ENCODE data around the gene CLIC4. TPM values are rescaled to one million over a fixed set of nuclear protein-coding genes. Genes with fewer than 3 reads are reported as not detected.
A peak's percentile ranks its signal among the peaks of the same experiment; 100 is the strongest.

Gene CLIC4
- total and polyA plus RNA-seq, 10 of the 15 experiments (the other 5 are each of a cell fraction or from before 2014, with no cell fraction given) = 20.4 to 107 (median 69.6) TPM

DNA sequence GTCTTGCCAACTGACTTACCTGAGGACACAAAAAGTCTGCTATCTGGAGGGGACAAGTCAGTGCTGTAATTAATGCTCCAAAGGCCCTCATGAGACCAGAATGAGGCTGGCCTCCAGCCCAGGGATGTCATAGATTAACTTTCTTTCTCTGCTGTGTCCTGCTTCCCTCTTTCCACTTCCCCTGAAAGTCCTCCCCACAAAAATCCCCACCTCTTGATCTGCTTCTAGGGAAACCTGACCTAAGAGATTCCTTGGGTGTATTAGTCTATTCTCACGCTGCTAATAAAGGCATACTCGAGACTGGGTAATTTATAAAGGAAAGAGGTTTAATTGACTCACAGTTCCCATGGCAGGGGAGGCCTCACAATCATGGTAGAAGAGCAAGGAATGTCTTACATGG, 145.6 kb downstream of the CLIC4 start:
- no peak overlapping the region for H3K27ac ChIP-seq (ENCODE audit: control insufficient read depth, insufficient read depth)
- ChIA-PET CTCF (interaction anchor here (0.6 to 1.0 kb wide), 2 partner anchors 9 to 10 kb away, joined by 4 read pairs; no protein-coding TSS in a partner anchor), POLR2A (no interaction called here), RAD21 (ENCODE audit: unreplicated experiment) (interaction anchor here (0.8 kb wide), 1 partner anchor 212 kb away, joined by 3 read pairs; no protein-coding TSS in a partner anchor), SMC1A (ENCODE audit: uncharacterized antibody, unreplicated experiment) (interaction anchor here (0.6 to 1.6 kb wide), 2 partner anchors 42 to 1050 kb away, joined by 3 to 7 read pairs; no protein-coding TSS in a partner anchor)
- DNase-seq (ENCODE audit: low read depth, low spot score) (no peak), FAIRE-seq (no peak), ATAC-seq (peak; percentile 40)
- no TSS peak for BruUV-seq (replicated peaks)
- intact Hi-C loops (cut with micrococcal nuclease; ENCODE audit: unreplicated experiment) (no loop called here), in situ Hi-C loops (cut with MboI) (no loop called here)
- no peak overlapping the region for H2AFZ ChIP-seq (ENCODE audit: control insufficient read depth, low read depth, low read length)
- H3K79me2 ChIP-seq (ENCODE audit: control insufficient read depth, insufficient read depth, low read length) = no peaks in the 10 kb centered on the region
- H3K9me3 ChIP-seq (replicated peaks; ENCODE audit: control insufficient read depth, insufficient read depth, low read length) = peaks cover 6% of the 10 kb centered on the region
- H4K20me1 ChIP-seq (ENCODE audit: control insufficient read depth, insufficient read depth) = no peaks in the 10 kb centered on the region
- no peaks in the 10 kb centered on the region; the same call in 1 of the 2 replicates for H3K4me1 ChIP-seq (ENCODE audit: control insufficient read depth, insufficient read depth, low read length)
- no peak overlapping the region for H3K9ac ChIP-seq (ENCODE audit: control insufficient read depth, insufficient read depth, low read length)
- TF ChIP-seq, protein P1, sequence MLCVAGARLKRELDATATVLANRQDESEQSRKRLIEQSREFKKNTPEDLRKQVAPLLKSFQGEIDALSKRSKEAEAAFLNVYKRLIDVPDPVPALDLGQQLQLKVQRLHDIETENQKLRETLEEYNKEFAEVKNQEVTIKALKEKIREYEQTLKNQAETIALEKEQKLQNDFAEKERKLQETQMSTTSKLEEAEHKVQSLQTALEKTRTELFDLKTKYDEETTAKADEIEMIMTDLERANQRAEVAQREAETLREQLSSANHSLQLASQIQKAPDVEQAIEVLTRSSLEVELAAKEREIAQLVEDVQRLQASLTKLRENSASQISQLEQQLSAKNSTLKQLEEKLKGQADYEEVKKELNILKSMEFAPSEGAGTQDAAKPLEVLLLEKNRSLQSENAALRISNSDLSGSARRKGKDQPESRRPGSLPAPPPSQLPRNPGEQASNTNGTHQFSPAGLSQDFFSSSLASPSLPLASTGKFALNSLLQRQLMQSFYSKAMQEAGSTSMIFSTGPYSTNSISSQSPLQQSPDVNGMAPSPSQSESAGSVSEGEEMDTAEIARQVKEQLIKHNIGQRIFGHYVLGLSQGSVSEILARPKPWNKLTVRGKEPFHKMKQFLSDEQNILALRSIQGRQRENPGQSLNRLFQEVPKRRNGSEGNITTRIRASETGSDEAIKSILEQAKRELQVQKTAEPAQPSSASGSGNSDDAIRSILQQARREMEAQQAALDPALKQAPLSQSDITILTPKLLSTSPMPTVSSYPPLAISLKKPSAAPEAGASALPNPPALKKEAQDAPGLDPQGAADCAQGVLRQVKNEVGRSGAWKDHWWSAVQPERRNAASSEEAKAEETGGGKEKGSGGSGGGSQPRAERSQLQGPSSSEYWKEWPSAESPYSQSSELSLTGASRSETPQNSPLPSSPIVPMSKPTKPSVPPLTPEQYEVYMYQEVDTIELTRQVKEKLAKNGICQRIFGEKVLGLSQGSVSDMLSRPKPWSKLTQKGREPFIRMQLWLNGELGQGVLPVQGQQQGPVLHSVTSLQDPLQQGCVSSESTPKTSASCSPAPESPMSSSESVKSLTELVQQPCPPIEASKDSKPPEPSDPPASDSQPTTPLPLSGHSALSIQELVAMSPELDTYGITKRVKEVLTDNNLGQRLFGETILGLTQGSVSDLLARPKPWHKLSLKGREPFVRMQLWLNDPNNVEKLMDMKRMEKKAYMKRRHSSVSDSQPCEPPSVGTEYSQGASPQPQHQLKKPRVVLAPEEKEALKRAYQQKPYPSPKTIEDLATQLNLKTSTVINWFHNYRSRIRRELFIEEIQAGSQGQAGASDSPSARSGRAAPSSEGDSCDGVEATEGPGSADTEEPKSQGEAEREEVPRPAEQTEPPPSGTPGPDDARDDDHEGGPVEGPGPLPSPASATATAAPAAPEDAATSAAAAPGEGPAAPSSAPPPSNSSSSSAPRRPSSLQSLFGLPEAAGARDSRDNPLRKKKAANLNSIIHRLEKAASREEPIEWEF (IDR thresholded peaks at IDR 0.05; ENCODE audit: insufficient replicate concordance, low read depth, low read length) = peak; percentile 33
- no peak for TF ChIP-seq SMAD1 (IDR thresholded peaks at IDR 0.05; ENCODE audit: low read depth, partially characterized antibody)
- TF ChIP-seq SPI1 (IDR thresholded peaks at IDR 0.05; ENCODE audit: borderline replicate concordance, insufficient read depth, low read depth, low read length) = peak; percentile 62; the same call in 1 of the 2 replicates
- TF ChIP-seq, protein P2, sequence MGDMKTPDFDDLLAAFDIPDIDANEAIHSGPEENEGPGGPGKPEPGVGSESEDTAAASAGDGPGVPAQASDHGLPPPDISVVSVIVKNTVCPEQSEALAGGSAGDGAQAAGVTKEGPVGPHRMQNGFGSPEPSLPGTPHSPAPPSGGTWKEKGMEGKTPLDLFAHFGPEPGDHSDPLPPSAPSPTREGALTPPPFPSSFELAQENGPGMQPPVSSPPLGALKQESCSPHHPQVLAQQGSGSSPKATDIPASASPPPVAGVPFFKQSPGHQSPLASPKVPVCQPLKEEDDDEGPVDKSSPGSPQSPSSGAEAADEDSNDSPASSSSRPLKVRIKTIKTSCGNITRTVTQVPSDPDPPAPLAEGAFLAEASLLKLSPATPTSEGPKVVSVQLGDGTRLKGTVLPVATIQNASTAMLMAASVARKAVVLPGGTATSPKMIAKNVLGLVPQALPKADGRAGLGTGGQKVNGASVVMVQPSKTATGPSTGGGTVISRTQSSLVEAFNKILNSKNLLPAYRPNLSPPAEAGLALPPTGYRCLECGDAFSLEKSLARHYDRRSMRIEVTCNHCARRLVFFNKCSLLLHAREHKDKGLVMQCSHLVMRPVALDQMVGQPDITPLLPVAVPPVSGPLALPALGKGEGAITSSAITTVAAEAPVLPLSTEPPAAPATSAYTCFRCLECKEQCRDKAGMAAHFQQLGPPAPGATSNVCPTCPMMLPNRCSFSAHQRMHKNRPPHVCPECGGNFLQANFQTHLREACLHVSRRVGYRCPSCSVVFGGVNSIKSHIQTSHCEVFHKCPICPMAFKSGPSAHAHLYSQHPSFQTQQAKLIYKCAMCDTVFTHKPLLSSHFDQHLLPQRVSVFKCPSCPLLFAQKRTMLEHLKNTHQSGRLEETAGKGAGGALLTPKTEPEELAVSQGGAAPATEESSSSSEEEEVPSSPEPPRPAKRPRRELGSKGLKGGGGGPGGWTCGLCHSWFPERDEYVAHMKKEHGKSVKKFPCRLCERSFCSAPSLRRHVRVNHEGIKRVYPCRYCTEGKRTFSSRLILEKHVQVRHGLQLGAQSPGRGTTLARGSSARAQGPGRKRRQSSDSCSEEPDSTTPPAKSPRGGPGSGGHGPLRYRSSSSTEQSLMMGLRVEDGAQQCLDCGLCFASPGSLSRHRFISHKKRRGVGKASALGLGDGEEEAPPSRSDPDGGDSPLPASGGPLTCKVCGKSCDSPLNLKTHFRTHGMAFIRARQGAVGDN (IDR thresholded peaks at IDR 0.05) = 0 out of 2 replicates have a peak, but pooled peaks have one; percentile 3
- TF ChIP-seq, protein P3, sequence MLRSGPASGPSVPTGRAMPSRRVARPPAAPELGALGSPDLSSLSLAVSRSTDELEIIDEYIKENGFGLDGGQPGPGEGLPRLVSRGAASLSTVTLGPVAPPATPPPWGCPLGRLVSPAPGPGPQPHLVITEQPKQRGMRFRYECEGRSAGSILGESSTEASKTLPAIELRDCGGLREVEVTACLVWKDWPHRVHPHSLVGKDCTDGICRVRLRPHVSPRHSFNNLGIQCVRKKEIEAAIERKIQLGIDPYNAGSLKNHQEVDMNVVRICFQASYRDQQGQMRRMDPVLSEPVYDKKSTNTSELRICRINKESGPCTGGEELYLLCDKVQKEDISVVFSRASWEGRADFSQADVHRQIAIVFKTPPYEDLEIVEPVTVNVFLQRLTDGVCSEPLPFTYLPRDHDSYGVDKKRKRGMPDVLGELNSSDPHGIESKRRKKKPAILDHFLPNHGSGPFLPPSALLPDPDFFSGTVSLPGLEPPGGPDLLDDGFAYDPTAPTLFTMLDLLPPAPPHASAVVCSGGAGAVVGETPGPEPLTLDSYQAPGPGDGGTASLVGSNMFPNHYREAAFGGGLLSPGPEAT (IDR thresholded peaks at IDR 0.05; ENCODE audit: low read depth) = 0 out of 2 replicates have a peak, but pooled peaks have one; percentile 29
- peak; percentile 61 for TF ChIP-seq IKZF1 (conservative IDR thresholded peaks at IDR 0.05)
- peak; percentile 47 to 57; a peak in 3 of 4 replicates for TF ChIP-seq IKZF2 (IDR thresholded peaks at IDR 0.05)
- no peak for TF ChIP-seq EGR1 (IDR thresholded peaks at IDR 0.05; ENCODE audit: borderline replicate concordance in 1 of 2, low read depth in 2 of 2, low read length in 2 of 2)
- TF ChIP-seq EP300 (IDR thresholded peaks at IDR 0.05; ENCODE audit: borderline replicate concordance in 1 of 2, control insufficient read depth in 1 of 2, low read depth in 2 of 2, low read length in 2 of 2) = no peak
- TF ChIP-seq ZZZ3 (IDR thresholded peaks at IDR 0.05; ENCODE audit: control insufficient read depth, insufficient read length, low read depth) = no peak
- no peak overlapping the region for H3K4me2 ChIP-seq (ENCODE audit: control insufficient read depth, insufficient read depth)
- WGBS (ENCODE audit: insufficient coverage, insufficient replicate concordance, low lambda C conversion rate, missing lambda C conversion rate) = 0% methylated on average over 2 of the region's 2 CpGs
- H3K27me3 ChIP-seq (replicated peaks in 1 of 2; ENCODE audit: control insufficient read depth in 2 of 2, insufficient read depth in 2 of 2, low read length in 1 of 2) = no peaks in the 10 kb centered on the region
- H3K36me3 ChIP-seq (ENCODE audit: control insufficient read depth in 2 of 2, insufficient read depth in 2 of 2, low read length in 1 of 2) = no peaks in the 10 kb centered on the region
- no peak overlapping the region for H3K4me3 ChIP-seq
